Measurements from ENCODE around the gene PCSK9. TPM values are rescaled to one million over a fixed set of nuclear protein-coding genes. Genes with fewer than 3 reads are reported as not detected.

The PCSK9 gene
- total and polyA plus RNA-seq, 2 experiments from 2014 or later: 77.6 to 327 TPM

- H4K20me1 ChIP-seq (replicated peaks; ENCODE audit: insufficient read depth): no peaks in the 10 kb centered on the region
- Mint-ChIP-seq H3K4me3 (no peak overlapping the region), H3K9me3 (peaks cover 4% of the 10 kb centered on the region), H3K4me1 (peaks cover 19% of the 10 kb centered on the region), H3K27me3 (ENCODE audit: insufficient read depth, low read depth, poor library complexity) (peaks cover 6% of the 10 kb centered on the region), H3K36me3 (ENCODE audit: low read depth) (peaks cover 9% of the 10 kb centered on the region), H3K27ac (no peak overlapping the region)
- H3K27me3 ChIP-seq (ENCODE audit: insufficient read depth): peaks cover 14% of the 10 kb centered on the region
- no peak for TF ChIP-seq EZH2 (IDR thresholded peaks at IDR 0.05; ENCODE audit: low read depth, unreplicated experiment)
- TF ChIP-seq STAT1 (IDR thresholded peaks at IDR 0.05; ENCODE audit: unreplicated experiment): no peak
- TF ChIP-seq CREB1 (CRISPR knock-in tag; IDR thresholded peaks at IDR 0.05; ENCODE audit: low read depth): no peak
- no peak for TF ChIP-seq ZNF462 (CRISPR knock-in tag; IDR thresholded peaks at IDR 0.05)
- TF ChIP-seq NANOG (IDR thresholded peaks at IDR 0.05; ENCODE audit: borderline replicate concordance): no peak
- no peak for TF ChIP-seq ETS1 (IDR thresholded peaks at IDR 0.05)
- no peak for TF ChIP-seq JUNB (IDR thresholded peaks at IDR 0.05; ENCODE audit: unreplicated experiment)
- DNase-seq (ENCODE audit: low spot score) (no peak), ATAC-seq (no peak)
- no peaks in the 10 kb centered on the region; the same call in 1 of the 2 replicates for H3K79me2 ChIP-seq (replicated peaks; ENCODE audit: insufficient read depth)
- H3K9me2 ChIP-seq (ENCODE audit: insufficient read depth): peaks cover 7% of the 10 kb centered on the region; the same call in 1 of the 2 replicates
- H3K4me2 ChIP-seq: no peak overlapping the region
- peaks cover 28% of the 10 kb centered on the region for H3K4me1 ChIP-seq (ENCODE audit: insufficient read depth)
- no peaks in the 10 kb centered on the region for H3K36me3 ChIP-seq (ENCODE audit: insufficient read depth)
- H3K4me3 ChIP-seq: no peak overlapping the region
- H2AFZ ChIP-seq: no peak overlapping the region
- H3K27ac ChIP-seq (ENCODE audit: low read depth): no peak overlapping the region
- H3F3A ChIP-seq (replicated peaks; ENCODE audit: low read depth): no peaks in the 10 kb centered on the region
These were observed 6.1 kb upstream of the PCSK9 start for GRCh38 chr1:55033265-55033614.
